ENCODE results near the gene PFN4.
"Not testable (repeated sequence)": the region's sequence is repeated elsewhere in the genome, so short reads cannot be mapped to it uniquely, and the experiment has no call there.

PFN4 gene

GRCh38 chr2:24110660-24111303 lies 12.4 kb downstream of the PFN4 start:
- no peak for DNase-seq

GRCh38 chr2:24109431-24109830 lies 13.7 kb downstream of the PFN4 start:
- not testable (repeated sequence) for DNase-seq

DNA sequence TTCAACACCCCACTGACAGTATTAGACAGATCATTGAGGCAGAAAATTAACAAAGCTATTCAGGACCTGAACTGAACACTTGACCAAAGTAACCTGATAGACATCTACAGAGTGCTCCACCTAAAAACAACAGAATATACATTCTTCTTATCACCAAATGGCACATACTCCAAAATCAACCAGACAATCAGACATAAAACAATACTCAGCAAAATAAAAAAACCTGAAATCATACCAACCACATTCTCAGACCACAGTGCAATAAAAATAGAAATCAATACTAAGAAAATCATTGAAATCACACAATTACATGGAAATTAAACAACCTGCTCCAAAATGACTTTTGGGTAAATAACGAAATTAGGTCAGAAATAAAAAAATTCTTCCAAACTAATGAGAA lies 15.8 kb downstream of the PFN4 start:
- no peak for DNase-seq

DNA sequence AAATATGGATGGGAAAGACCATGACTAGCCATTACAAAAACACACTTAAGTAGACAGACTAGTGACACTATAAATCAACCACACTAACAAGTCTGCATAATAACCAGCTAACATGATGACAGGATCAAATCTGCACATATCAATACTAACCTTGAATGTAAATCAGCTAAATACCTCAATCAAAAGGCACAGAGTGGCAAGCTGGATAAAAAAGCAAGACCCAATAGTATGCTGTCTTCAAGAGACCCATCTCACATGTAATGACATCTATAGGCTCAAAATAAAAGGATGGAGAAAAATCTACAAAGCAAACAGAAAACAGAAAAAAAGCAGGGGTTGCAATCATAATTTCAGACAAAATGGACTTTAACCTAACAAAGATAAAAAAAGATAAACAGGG lies 16.3 kb downstream of the PFN4 start:
- no peak for DNase-seq

GRCh38 chr2:24105816-24106215 lies 17.3 kb downstream of the PFN4 start:
- no peak for DNase-seq

- no peak for DNase-seq
Observed at GRCh38 chr2:24104906-24105305, 18.2 kb downstream of the PFN4 start.

GRCh38 chr2:24104110-24104650 lies 19.0 kb downstream of the PFN4 start:
- no peak for DNase-seq

GRCh38 chr2:24102677-24103076 lies 20.5 kb downstream of the PFN4 start:
- no peak for DNase-seq

DNA sequence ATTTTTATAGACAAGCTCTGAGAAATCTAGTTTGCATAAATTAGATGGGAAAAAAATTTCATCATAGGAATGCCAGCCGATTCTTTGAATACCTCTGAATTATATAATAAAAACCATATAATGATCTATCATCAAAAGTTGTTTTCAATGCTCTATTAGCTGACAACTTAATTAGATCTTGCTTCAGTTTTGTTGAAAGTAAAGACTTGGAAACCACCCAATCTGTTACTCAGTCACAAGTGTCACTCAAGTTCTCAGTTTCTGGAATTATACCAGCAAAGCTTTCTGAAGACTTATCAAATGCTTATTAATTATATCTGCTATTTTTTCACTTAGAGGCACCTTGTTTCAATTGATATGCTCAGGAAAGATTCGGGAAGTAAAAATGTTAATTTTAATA lies 21.1 kb downstream of the PFN4 start:
- no peak for DNase-seq

GRCh38 chr2:24100732-24101131 lies 22.4 kb downstream of the PFN4 start:
- not testable (repeated sequence) for DNase-seq

- not testable (repeated sequence) for DNase-seq
Observed at GRCh38 chr2:24095171-24095677, 27.9 kb downstream of the PFN4 start.

- DNase-seq, result not testable (repeated sequence)
Observed at GRCh38 chr2:24093270-24093669, 29.9 kb downstream of the PFN4 start.

- no peak for DNase-seq
Observed at GRCh38 chr2:24088821-24089359, 34.2 kb downstream of the PFN4 start.

GRCh38 chr2:24087032-24087431 lies 36.1 kb downstream of the PFN4 start:
- DNase-seq, result no peak

- no peak for DNase-seq
Observed at GRCh38 chr2:24086241-24086640, 36.9 kb downstream of the PFN4 start.

GRCh38 chr2:24085200-24085489 lies 38.0 kb downstream of the PFN4 start:
- no peak for DNase-seq

GRCh38 chr2:24084386-24085199 lies 38.5 kb downstream of the PFN4 start, which contains the start of gene TP53I3:
Gene TP53I3 (minus strand): TSS chr2:24084834. CDS start chr2:24084326, 508 bp downstream.
- no peak for DNase-seq

DNA sequence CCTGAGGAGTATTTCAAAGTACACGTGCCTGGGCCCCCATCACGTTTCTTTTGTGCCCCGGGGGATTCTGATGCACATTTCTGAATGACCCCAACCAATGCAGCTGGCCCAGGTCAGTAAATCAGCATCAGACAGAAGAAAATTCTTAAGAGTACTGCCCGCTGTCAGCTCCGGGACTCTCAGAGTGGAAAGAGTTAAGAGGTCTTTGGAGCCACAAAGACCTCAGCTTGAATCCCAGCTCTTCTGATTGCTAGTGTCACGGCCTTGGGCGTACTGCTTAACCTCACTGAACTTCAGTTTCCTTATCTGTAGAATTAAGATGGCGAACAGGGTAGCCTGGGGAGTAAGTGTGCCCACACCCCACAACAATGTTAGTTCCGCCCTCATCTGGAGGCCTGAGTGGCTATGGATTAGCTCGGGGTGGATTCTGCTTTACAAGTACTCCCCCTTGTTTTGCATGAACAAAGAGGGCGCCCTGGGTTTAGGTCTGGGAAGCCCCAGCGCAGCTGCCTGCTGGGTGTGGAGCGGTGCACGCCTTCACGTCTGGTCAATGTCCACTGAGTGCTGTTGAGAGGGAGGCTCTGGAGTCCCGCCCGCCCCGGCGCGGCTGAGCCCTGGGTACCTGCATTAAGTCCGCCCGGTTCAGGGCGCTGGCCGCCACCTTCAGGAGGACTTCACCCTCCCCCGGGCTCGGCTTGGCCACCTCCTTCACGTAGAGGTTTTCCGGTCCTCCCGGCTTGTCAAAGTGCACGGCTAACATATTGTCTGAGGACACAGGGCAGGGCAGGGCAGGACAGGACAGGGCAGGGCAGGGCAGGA lies 39.4 kb downstream of the PFN4 start:
- no peak for DNase-seq

DNA sequence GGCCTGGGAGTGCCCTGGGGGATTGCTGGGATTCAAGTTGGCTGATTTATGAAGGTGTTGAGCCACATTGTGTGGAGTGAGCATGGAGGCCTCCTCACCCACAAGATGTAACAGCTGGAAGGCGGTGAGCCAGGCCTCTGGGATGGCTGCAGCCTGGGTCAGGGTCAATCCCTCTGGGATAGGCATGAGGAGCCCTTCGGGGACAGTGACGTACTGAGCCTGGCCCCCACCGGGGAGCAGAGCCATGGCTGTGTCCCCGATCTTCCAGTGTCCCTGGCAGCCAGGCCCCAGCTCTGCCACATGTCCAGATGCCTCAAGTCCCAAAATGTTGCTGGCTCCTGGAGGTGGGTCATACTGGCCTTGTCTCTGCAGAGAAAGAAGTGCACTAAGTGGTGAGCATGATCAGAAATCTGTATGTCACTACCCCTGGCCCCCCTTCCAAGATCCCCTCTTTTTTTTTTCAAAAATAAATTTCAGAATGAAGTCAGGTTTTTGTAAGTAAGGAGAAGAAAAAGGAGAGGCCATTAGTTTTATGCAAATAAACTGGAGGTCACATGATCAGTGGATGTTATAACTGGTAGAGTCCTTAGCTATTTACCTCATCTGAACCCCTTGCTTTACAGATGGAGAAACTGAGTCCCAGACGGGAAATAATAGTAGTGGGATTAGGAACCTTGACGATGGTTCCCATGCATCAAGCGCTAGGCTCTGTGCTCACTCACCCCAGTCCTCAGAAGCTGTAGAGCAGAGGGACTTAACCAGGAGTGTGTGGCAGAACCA lies 40.2 kb downstream of the PFN4 start:
- DNase-seq, result no peak

DNA sequence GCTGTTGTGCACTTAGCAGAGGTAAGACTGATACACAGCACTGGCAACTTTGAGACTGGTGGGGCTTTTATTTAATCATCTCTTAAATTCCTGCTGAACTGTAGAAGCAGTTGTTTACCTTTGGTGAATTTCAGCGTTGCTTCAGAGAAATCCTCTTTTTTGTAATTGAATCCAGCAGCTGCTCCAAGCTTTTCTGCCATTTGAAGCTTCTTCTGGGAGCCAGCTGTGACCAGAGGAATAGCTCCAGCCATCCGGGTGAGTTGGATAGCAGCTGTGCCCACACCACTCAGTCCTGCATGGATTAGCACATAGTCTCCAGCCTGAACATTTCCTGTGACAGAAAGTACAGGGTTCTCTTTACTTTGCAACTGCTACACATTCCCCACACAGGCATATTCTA lies 42.4 kb downstream of the PFN4 start:
- no peak for DNase-seq

- DNase-seq, result no peak
Observed at GRCh38 chr2:24077879-24078278, 45.3 kb downstream of the PFN4 start.

DNA sequence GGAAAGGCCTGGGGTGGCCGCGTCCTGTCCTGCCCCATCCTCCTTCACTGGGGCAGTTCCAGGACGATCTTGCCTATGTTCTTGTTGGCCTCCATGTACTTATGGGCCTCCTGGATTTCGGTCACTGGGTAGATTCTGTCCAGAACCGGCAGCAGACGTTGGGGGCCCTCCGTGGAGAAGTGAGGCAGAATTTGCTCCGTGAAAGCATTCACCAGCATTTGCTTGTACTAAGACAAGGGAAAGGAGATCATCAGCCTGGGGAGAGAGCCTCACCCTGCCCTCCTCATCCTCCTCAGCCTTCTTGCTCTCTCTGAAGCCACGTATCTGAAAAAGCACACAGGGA lies 45.6 kb downstream of the PFN4 start:
- no peak for DNase-seq

Measured in GF-D8 (cell line).